GM21825 (cell line): Measurements from ENCODE around the gene RXRA.

Experiments
- ATAC-seq: cut with Tn5 transposase; IDR thresholded peaks from one replicate; pipeline ENCODE4 v1.9.1; 2021; ENCODE audit warnings: mild to moderate bottlenecking, moderate library complexity; ENCODE audit not compliant: unreplicated experiment

RXRA gene

GRCh38 chr9:134349936-134350335 is 23.7 kb downstream of the RXRA start:
- no peak for ATAC-seq

DNA sequence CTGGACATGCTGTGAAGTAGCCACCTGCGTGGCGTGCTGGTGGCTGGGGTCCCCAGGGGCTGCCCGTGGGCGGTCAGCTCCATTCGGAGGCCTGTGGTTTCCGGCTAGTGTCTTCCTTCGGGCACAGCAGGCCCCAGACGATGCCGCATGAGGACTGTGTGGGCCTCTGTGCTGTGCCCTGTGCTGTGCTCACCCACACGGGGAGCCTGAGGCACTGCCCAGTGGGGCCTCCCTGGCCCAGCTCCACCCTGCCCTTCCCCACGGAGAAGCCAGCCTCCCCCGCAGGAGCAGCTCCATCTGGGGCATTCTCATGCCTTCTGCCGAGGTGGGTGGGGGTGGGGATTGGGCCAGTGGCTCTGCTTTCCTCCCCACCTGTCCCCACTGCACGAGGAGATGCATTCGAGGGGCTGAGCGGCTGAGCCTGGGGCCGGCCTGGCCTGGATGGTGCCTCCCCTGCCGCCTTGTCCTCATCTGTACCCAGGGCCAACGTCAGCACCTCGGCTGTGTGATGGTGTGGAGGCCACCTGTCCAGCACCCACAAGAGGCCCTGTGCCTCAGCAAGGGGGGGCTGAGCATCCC is 24.2 kb downstream of the RXRA start:
- no peak for ATAC-seq

- ATAC-seq: no peak
Observed at GRCh38 chr9:134351606-134352176, 25.4 kb downstream of the RXRA start.

- no peak for ATAC-seq
Observed at GRCh38 chr9:134352247-134352933, 26.1 kb downstream of the RXRA start.

DNA sequence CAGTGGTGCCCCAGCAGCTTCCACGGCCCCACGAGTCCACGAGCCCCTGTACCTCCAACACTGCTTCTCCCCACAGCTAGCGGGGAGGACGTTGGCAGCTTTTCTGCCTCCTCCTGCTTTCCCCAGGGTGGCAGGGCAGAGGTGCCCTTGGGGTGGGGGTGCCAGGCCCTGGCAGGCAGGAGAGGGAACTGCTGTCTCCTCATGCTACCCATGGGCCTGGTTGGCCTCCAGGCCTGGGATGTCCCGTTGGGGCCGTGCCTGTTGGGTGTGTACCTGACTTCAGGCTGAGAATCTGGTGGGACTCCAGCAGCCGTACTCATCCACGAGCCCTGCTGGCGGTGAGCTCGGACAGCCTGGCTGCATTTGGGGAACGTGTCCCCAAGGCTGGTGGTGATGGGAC is 27.3 kb downstream of the RXRA start:
- ATAC-seq: no peak

DNA sequence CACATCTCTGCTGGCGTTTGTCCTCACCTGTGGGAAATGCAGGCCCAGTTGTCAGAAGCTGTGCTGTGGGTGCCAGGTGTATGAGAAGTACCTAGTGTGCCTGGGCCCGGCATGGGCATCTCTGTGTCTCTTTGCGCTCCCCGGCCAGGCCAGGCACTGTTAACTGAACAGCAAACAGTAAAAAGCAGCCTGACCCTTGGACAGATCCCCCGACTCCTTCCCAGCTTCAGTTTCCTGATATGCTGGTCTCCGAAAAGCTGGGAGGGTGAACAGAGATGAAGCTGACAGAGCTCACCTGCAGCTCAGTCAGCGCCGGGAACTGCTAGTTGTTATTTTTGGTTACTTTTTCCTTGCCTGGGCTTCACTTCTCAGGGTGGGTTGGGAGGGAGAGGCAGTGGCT is 28.9 kb downstream of the RXRA start:
- ATAC-seq: no peak

- ATAC-seq: no peak
Observed at GRCh38 chr9:134355561-134356279, 29.5 kb downstream of the RXRA start.

GRCh38 chr9:134356496-134357470 is 30.5 kb downstream of the RXRA start:
- no peak for ATAC-seq

DNA sequence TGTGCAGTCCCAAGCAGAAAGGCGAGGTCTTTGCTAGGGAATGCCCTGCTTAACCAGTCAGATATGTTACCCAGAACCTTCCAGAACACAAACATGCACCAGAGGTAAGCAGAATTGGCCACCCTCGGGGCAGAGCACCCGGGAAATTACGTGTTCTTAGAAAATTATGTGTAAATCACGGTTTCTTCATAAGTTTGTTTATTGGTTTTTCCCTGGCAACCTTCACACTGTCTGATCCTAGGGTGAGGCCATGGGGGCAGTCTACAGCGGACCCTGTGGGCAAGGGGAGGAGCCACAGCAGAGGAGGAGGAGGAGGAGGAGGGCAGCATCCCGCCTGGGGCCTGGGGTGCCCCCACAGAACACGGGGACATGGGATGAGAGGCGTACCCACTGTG is 31.4 kb downstream of the RXRA start:
- ATAC-seq: no peak

DNA sequence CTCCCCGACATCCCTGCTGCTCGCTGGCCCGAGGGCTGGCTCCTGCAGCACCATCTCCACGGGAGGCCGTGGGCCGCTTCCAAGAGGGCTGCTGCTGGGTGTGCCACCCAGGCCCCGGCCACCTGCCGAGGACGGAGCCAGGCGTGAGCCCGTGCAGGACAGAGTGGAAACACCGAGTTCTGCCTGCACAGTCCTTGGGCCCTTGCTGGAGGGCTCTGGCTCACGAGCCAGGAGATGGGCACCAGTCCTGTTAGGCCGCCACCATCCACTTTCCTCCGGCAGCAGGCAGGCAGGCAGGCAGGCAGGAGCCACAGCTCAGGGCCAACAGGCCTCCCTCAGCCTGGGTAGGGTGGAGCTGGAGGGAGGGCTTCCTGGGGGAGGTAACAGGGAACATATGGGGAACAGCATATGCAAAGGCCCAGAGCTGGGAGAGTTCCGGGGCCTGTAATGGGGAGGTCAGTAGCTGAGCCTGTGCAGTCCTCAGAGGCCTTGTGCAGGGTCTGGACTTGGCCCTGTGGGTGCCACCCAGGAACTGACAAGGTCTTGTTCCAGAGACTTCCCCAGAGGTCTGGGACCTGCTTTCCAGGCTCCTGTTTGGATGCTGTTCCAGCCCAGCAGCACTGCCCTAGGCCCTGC is 31.9 kb downstream of the RXRA start:
- no peak for ATAC-seq

- ATAC-seq: no peak
Observed at GRCh38 chr9:134358662-134359319, 32.5 kb downstream of the RXRA start.

DNA sequence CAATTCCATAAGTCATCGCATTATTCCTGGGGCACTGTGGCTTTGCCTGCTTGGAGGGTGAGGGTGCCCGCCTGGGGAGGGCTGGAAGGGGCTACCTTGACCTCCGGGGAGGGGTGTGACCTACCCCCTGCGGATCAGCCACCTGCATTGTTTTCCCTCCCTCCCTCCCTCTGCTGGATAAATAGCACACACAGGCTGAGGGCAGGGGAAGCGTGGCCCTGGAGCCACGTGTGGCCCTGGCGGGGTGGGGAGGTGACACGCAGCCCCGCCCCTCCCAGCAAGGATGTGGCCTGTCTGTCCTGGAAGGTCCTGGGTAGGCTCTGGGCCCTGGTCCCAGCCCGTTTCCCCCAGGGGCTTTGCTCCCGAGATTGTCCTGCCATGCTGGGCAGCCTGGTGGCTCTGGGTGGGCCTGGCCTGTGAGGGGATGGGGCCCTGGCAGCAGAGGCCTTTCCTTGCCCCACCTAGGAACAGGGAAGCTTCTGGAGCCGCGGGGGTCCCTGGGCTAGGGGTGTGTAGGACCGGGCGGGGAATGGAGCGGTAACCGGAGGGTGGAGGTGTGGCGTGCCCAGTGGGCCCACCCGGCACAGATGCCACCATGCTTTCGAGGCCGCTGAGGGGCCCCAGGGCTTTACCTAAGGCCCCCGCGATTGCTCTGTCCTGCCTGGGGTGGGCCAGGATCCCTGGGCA is 33.4 kb downstream of the RXRA start:
- ATAC-seq: no peak

- no peak for ATAC-seq
Observed at GRCh38 chr9:134360180-134360759, 34.0 kb downstream of the RXRA start.

GRCh38 chr9:134360897-134361296 is 34.6 kb downstream of the RXRA start:
- ATAC-seq: no peak

DNA sequence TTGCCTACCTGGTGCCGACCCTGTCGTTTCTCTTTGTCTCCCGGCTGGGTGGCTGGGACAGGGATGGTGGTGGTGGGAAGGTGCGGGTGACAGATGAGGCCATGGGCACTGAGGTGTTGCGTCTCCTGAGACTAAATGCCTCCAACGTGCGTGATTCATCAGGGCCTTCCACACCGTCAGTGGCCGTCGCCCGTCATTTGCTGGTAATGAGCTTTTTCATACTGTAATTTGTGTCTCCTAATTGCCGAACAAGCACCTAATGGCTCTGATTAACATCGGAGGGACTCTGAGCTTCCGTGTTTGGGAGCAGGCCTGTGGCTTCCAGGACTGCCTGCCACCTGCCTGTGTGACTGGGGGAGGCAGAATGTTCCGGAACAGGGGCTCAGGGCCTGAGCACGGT is 35.2 kb downstream of the RXRA start:
- ATAC-seq: no peak

- ATAC-seq: no peak
Observed at GRCh38 chr9:134361843-134362414, 35.7 kb downstream of the RXRA start.

- no peak for ATAC-seq
Observed at GRCh38 chr9:134363450-134363849, 37.2 kb downstream of the RXRA start.

DNA sequence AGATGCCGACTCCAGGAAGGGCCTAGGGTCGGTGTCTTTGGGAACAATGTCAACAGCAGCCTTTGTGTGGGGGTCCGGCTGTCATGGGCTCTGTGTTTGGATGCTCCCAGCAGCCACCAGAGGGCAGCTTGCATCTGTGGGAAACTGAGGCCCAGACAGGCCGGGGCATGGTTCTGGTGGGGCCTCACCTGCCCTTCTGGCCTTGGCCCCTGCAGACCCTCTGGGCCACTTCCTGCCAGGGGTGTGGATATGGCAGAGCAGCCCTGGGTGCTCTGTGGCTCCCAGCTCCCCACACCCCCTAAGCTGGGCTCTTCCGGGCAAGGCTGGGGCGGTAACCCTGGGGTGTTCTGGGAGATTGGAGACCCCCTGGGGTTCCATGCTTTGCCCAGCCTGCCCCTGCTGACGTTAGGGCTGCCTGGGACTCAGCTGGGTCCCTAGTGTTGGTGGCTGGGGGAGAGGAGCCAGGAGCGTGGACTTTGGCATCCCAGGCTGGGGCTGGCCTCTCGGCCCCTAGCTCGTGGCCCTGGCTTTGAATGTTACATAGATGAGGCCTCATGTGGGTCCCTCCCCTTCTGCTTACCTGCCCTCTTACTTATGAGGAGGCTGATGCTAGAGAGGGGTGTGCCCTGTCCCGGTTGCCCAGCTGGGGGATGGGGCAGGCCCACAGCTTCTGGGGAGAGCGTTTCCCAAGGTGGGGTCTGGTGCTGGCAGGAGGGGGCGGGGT is 38.3 kb downstream of the RXRA start:
- ATAC-seq: no peak
